SIG-M5 (cell line): Measurements from ENCODE around the gene IL6ST.

Experiments used
- DNase-seq: peaks from one replicate; lab custom pipeline; 2025; lab: John Stamatoyannopoulos, UW

The IL6ST gene

GRCh38 chr5:55919625-55920024, 75.1 kb downstream of the IL6ST start:
- DNase-seq, result no peak

GRCh38 chr5:55918087-55919035, 76.4 kb downstream of the IL6ST start:
- DNase-seq, result no peak

- no peak for DNase-seq
Measured at GRCh38 chr5:55917402-55918086, 77.2 kb downstream of the IL6ST start.

- no peak for DNase-seq
Measured at GRCh38 chr5:55916986-55917385, 77.8 kb downstream of the IL6ST start.

- no peak for DNase-seq
Measured at GRCh38 chr5:55915783-55916182, 79.0 kb downstream of the IL6ST start.

GRCh38 chr5:55914971-55915370, 79.8 kb downstream of the IL6ST start:
- no peak for DNase-seq

GRCh38 chr5:55913466-55914413, 81.0 kb downstream of the IL6ST start:
- DNase-seq, result no peak

GRCh38 chr5:55911784-55912653, 82.7 kb downstream of the IL6ST start:
- no peak for DNase-seq

- DNase-seq, result no peak
Measured at GRCh38 chr5:55908804-55909203, 86.0 kb downstream of the IL6ST start.

- DNase-seq, result no peak
Measured at GRCh38 chr5:55907927-55908326, 86.8 kb downstream of the IL6ST start.

- DNase-seq, result no peak
Measured at GRCh38 chr5:55905251-55905650, 89.5 kb downstream of the IL6ST start.

- no peak for DNase-seq
Measured at GRCh38 chr5:55904152-55904551, 90.6 kb downstream of the IL6ST start.

- DNase-seq, result no peak
Measured at GRCh38 chr5:55903121-55903701, 91.6 kb downstream of the IL6ST start.

GRCh38 chr5:55902696-55903095, 92.1 kb downstream of the IL6ST start:
- no peak for DNase-seq

- DNase-seq, result no peak
Measured at GRCh38 chr5:55900776-55901175, 94.0 kb downstream of the IL6ST start.

GRCh38 chr5:55900068-55900467, 94.7 kb downstream of the IL6ST start:
- no peak for DNase-seq

- DNase-seq, result no peak
Measured at GRCh38 chr5:55899344-55899743, 95.4 kb downstream of the IL6ST start.

GRCh38 chr5:55897905-55898304, 96.9 kb downstream of the IL6ST start:
- no peak for DNase-seq

- DNase-seq, result no peak
Measured at GRCh38 chr5:55897206-55897894, 97.4 kb downstream of the IL6ST start.

GRCh38 chr5:55896663-55897062, 98.1 kb downstream of the IL6ST start:
- no peak for DNase-seq
